ENCODE measurements around the gene ACIN1. TPM values are rescaled to one million over a fixed set of nuclear protein-coding genes. Genes with fewer than 3 reads are reported as not detected.

Gene ACIN1
- total and polyA plus RNA-seq, 2 of the 13 experiments (the other 11 are each of a cell fraction or from before 2014, with no cell fraction given): 165 to 183 TPM

- TF ChIP-seq ATF6 (CRISPR knock-in tag; conservative IDR thresholded peaks at IDR 0.05) (peak; percentile 18; the same call in 1 of the 2 replicates), ZNF251 (CRISPR knock-in tag; IDR thresholded peaks at IDR 0.05) (peak; percentile 99), SPEN (CRISPR knock-in tag; IDR thresholded peaks at IDR 0.05; ENCODE audit: low read depth) (peak; percentile 92; the same call in 1 of the 2 replicates), ZFP36 (IDR thresholded peaks at IDR 0.05; ENCODE audit: borderline replicate concordance, low read depth, low read length, partially characterized antibody) (no peak), ZNF567 (CRISPR knock-in tag; IDR thresholded peaks at IDR 0.05; ENCODE audit: borderline replicate concordance) (peak; percentile 100), ATF7 (IDR thresholded peaks at IDR 0.05) (no peak), ATF7 (CRISPR knock-in tag; IDR thresholded peaks at IDR 0.05) (peak; percentile 93), MEIS1 (CRISPR knock-in tag; IDR thresholded peaks at IDR 0.05; ENCODE audit: borderline replicate concordance) (peak; percentile 97), POLR2A (IDR thresholded peaks at IDR 0.05; ENCODE audit: insufficient read depth in 1 of 2, low read depth in 2 of 2, low read length in 2 of 2) (peak in 1 of 2 experiments; percentile 94; a peak in 2 of 4 replicates), ZNF749 (CRISPR knock-in tag; IDR thresholded peaks at IDR 0.05; ENCODE audit: borderline replicate concordance) (peak; percentile 98), ZNF121 (CRISPR knock-in tag; IDR thresholded peaks at IDR 0.05) (peak; percentile 74), ZBTB21 (CRISPR knock-in tag; IDR thresholded peaks at IDR 0.05) (peak; percentile 67), SP5 (CRISPR knock-in tag; IDR thresholded peaks at IDR 0.05; ENCODE audit: borderline replicate concordance, low read depth) (0 out of 2 replicates have a peak, but pooled peaks have one; percentile 11), RNF219 (CRISPR knock-in tag; IDR thresholded peaks at IDR 0.05) (no peak; the same call in 1 of the 2 replicates), PAXIP1 (CRISPR knock-in tag; conservative IDR thresholded peaks at IDR 0.05) (peak; percentile 60), JUNB (CRISPR knock-in tag; IDR thresholded peaks at IDR 0.05; ENCODE audit: borderline replicate concordance) (no peak), FOXP4 (CRISPR knock-in tag; IDR thresholded peaks at IDR 0.05) (peak; percentile 69), FOXK1 (CRISPR knock-in tag; IDR thresholded peaks at IDR 0.05; ENCODE audit: borderline replicate concordance, low read depth) (peak; percentile 88; the same call in 1 of the 2 replicates)
- TF ChIP-seq, protein P1, sequence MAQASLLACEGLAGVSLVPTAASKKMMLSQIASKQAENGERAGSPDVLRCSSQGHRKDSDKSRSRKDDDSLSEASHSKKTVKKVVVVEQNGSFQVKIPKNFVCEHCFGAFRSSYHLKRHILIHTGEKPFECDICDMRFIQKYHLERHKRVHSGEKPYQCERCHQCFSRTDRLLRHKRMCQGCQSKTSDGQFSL (CRISPR knock-in tag; IDR thresholded peaks at IDR 0.05): peak; percentile 77
These were observed at the start of gene ACIN1 (continued) for GRCh38 chr14:23094666-23095195.

All from HepG2 (cell line).